ENCODE data around the gene FAM98C.
A peak's percentile ranks its signal among the peaks of the same experiment; 100 is the strongest.

The FAM98C gene

GRCh38 chr19:38402967-38403674 is at the start of gene FAM98C:
FAM98C (plus strand) TSS chr19:38403093; CDS start chr19:38403154, 61 bp downstream.
- TF ChIP-seq CTCF (IDR thresholded peaks at IDR 0.05; ENCODE audit: low read length, missing control alignments) = peak; percentile 55
- DNase-seq (ENCODE audit: low read depth) = peak; percentile 96
- peak within 1 kb of the TSS; percentile 82 for H3K4me3 ChIP-seq (replicated peaks; ENCODE audit: low read depth, low read length)

GRCh38 chr19:38355728-38356725 is 46.9 kb upstream of the FAM98C start:
- no peak overlapping the region for H3K4me3 ChIP-seq (replicated peaks; ENCODE audit: low read depth, low read length)
- TF ChIP-seq CTCF (IDR thresholded peaks at IDR 0.05; ENCODE audit: low read length, missing control alignments) = no peak
- DNase-seq (ENCODE audit: low read depth) = no peak

GRCh38 chr19:38358071-38358470 is 44.8 kb upstream of the FAM98C start:
- no peak for TF ChIP-seq CTCF (IDR thresholded peaks at IDR 0.05; ENCODE audit: low read length, missing control alignments)

GRCh38 chr19:38359242-38360021 is 43.5 kb upstream of the FAM98C start:
- no peak for DNase-seq (ENCODE audit: low read depth)
- H3K4me3 ChIP-seq (replicated peaks; ENCODE audit: low read depth, low read length) = no peak overlapping the region
- no peak for TF ChIP-seq CTCF (IDR thresholded peaks at IDR 0.05; ENCODE audit: low read length, missing control alignments)

More at GRCh38 chr19:38358071-38358470, 44.8 kb upstream of the FAM98C start:
- no peak overlapping the region for H3K4me3 ChIP-seq (replicated peaks; ENCODE audit: low read depth, low read length)
- no peak for DNase-seq (ENCODE audit: low read depth)

GRCh38 chr19:38360351-38360750 is 42.5 kb upstream of the FAM98C start:
- H3K4me3 ChIP-seq (replicated peaks; ENCODE audit: low read depth, low read length) = no peak overlapping the region
- DNase-seq (ENCODE audit: low read depth) = no peak
- TF ChIP-seq CTCF (IDR thresholded peaks at IDR 0.05; ENCODE audit: low read length, missing control alignments) = no peak

GRCh38 chr19:38360839-38361631 is 41.9 kb upstream of the FAM98C start:
- peak overlapping the region; percentile 62 for H3K4me3 ChIP-seq (replicated peaks; ENCODE audit: low read depth, low read length)
- no peak for TF ChIP-seq CTCF (IDR thresholded peaks at IDR 0.05; ENCODE audit: low read length, missing control alignments)
- no peak for DNase-seq (ENCODE audit: low read depth)

All from fibroblast of pulmonary artery (primary cell).